ENCODE data around the gene CLEC20A.

GRCh38 chr1:178442925-178443324 is 53.8 kb downstream of the CLEC20A start:
- TF ChIP-seq POLR2A (IDR thresholded peaks at IDR 0.05; ENCODE audit: control extremely low read depth in 1 of 2, low read depth in 2 of 2, low read length in 2 of 2) (no peak), CREB1 (IDR thresholded peaks at IDR 0.05) (no peak)

All from H1 (cell line).